Activated effector memory CD4-positive, alpha-beta T cell treated with Interleukin-2 at 50 U/mL for 16 hours (primary cell): ENCODE data around the gene MAPK7.

Experiments
- DNase-seq: peaks from one replicate; pipeline ENCODE4 v3.0.0-alpha.2; 2020

MAPK7 gene

GRCh38 chr17:19424934-19425868 lies 46.9 kb downstream of the MAPK7 start:
- DNase-seq, result no peak

DNA sequence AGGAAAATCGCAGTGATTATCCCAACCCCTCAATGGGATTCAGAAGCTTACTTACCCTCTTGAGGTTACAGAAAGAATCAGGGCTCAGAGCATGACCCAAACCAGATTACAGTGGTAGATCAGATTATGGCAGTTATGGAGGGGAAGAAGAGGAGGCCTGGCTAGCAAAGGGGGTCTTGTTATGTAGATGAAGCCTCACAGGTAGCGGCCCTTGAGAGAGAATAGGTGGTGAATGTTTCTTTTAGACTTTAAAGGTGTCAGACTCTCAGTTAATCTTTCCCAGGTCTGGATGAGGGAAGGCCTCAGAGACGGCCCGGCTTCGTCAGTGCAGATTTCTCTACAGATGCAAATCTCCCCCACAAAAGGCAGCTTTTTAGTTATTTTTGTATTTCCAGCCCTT lies 48.3 kb downstream of the MAPK7 start:
- DNase-seq, result no peak

DNA sequence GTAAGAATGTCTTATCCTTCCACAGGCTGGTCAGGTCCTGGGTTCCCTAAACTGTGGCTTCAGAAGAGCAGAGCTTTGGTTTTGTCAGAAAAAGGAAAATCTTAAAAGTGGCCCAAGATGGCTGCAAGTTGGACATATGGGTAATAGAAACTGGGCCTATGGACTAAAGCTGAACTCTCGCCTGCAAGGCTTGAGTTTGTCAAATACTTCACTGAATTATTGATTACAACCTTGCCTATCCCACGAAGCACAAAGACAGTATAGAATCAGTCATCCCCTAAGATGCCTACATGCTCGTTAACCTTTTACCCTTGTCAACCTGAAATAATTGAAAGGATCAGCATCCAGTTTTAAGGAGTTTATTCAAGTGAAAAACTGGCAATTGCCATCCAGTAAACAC lies 53.4 kb downstream of the MAPK7 start:
- no peak for DNase-seq
